Endothelial cell of umbilical vein (primary cell): ENCODE measurements around the gene METTL24. TPM values are rescaled to one million over a fixed set of nuclear protein-coding genes. Genes with fewer than 3 reads are reported as not detected.
"Not testable (repeated sequence)": the region's sequence is repeated elsewhere in the genome, so short reads cannot be mapped to it uniquely, and the experiment has no call there.

Experiments used
- BruUV-seq: library from RNA; stranded (reverse); fragments of 400-500 nt; replicated peaks from 2 replicates; lab custom pipeline; 2021; lab: Mats Ljungman, UMichigan
- CTCF ChIA-PET: fragments of 300-600, 350-600 bp; sonication (Branson Sonifier 250); formaldehyde crosslinking; loops from one replicate; lab custom pipeline; 2021; ENCODE audit warnings: antibody characterized with exemption, inconsistent platforms; lab: Charles Lee
- POLR2A ChIA-PET: fragments of 300-600, 350-600 bp; sonication (Branson Sonifier 250); formaldehyde crosslinking; loops from one replicate; lab custom pipeline; 2021; ENCODE audit warnings: antibody characterized with exemption, inconsistent platforms; lab: Charles Lee
- DNase-seq: peaks from one replicate; pipeline ENCODE4 v3.0.0-alpha.2; 2011; ENCODE audit warnings: low read depth, low spot score
- FAIRE-seq: peaks from 2 replicates; lab custom pipeline; 2011; peaks lifted over from hg19 to GRCh38; lab: Jason Lieb, UNC
- H2AFZ ChIP-seq: 2 replicates; pipeline ENCODE4 v1.6.0; 2012; ENCODE audit warnings: low read depth, low read length, control low read depth, inconsistent platforms
- H3K27ac ChIP-seq: 2 replicates; pipeline ENCODE4 v1.5.1; 2011; ENCODE audit warnings: low read depth, mild to moderate bottlenecking, control low read depth, low read length, moderate library complexity; ENCODE audit not compliant: insufficient read depth
- H3K27me3 ChIP-seq, 2 experiments: 2 replicates each; pipeline versions ENCODE4 v1.6.0 to v1.6.1; 2011; ENCODE audit warnings: low read length in 2 of 2, mixed read lengths in 1 of 2; ENCODE audit not compliant: control insufficient read depth in 2 of 2, insufficient read depth in 2 of 2
- H3K36me3 ChIP-seq, 2 experiments: 2 replicates in 1 of 2; 3 replicates in 1 of 2; pipeline ENCODE4 v1.5.1; 2011; ENCODE audit warnings: low read length in 2 of 2, mild to moderate bottlenecking in 1 of 2, moderate library complexity in 1 of 2; ENCODE audit not compliant: control insufficient read depth in 2 of 2, insufficient read depth in 2 of 2; ENCODE audit errors: extremely low read depth in 1 of 2
- H3K4me1 ChIP-seq: 3 replicates; pipeline ENCODE4 v1.5.1; 2011; ENCODE audit warnings: mild to moderate bottlenecking, low read length; ENCODE audit not compliant: control insufficient read depth, insufficient read depth; ENCODE audit errors: extremely low read depth
- H3K4me2 ChIP-seq: 2 replicates; pipeline ENCODE4 v1.6.1; 2011; ENCODE audit warnings: low read length, control low read depth, mixed read lengths; ENCODE audit not compliant: insufficient read depth
- H3K4me3 ChIP-seq, 3 experiments: fragments of 200-600 bp in 1 of 3; sonication (generic), shearing (Covaris generic) in 1 of 3; replicated peaks in 1 of 3; 2 replicates each; pipeline ENCODE4 v1.5.1; 2011 to 2016; ENCODE audit warnings: control low read depth in 3 of 3, low read length in 3 of 3, mild to moderate bottlenecking in 2 of 3, inconsistent platforms in 1 of 3, low read depth in 1 of 3, moderate library complexity in 1 of 3; ENCODE audit not compliant: insufficient read depth in 1 of 3
- H3K79me2 ChIP-seq: 2 replicates; pipeline ENCODE4 v1.6.0; 2012; ENCODE audit warnings: low read length, inconsistent platforms; ENCODE audit not compliant: control insufficient read depth, insufficient read depth
- H3K9ac ChIP-seq: replicated peaks from 2 replicates; pipeline ENCODE3; 2011; ENCODE audit warnings: low read length, control low read depth; ENCODE audit not compliant: insufficient read depth; ENCODE audit errors: extremely low read depth
- H3K9me1 ChIP-seq: replicated peaks from 3 replicates; pipeline ENCODE4 v1.6.0; 2011; ENCODE audit warnings: mild to moderate bottlenecking, low read length; ENCODE audit not compliant: control insufficient read depth, insufficient read depth; ENCODE audit errors: extremely low read depth
- H3K9me3 ChIP-seq: replicated peaks from 2 replicates; pipeline ENCODE4 v1.5.1; 2012; ENCODE audit warnings: low read length, inconsistent platforms; ENCODE audit not compliant: control insufficient read depth, insufficient read depth
- H4K20me1 ChIP-seq: replicated peaks from 2 replicates; pipeline ENCODE3; 2011; ENCODE audit warnings: mild to moderate bottlenecking, low read length; ENCODE audit not compliant: control insufficient read depth, insufficient read depth; ENCODE audit errors: extremely low read depth
- EZH2 ChIP-seq: IDR thresholded peaks from 2 replicates; pipeline ENCODE4 v1.6.1; 2012; ENCODE audit warnings: borderline replicate concordance, low read depth, mild to moderate bottlenecking, moderate library complexity, low read length, inconsistent platforms; ENCODE audit not compliant: severe bottlenecking
- MYC ChIP-seq: IDR thresholded peaks from one replicate; pipeline ENCODE4 v1.6.1; 2011; ENCODE audit warnings: mild to moderate bottlenecking, low read depth, low read length
- POLR2A ChIP-seq: IDR thresholded peaks from 2 replicates; pipeline ENCODE4 v1.6.1; 2012; ENCODE audit warnings: low read depth, mild to moderate bottlenecking, control low read depth, low read length
- POLR2AphosphoS5 ChIP-seq: IDR thresholded peaks from 2 replicates; pipeline ENCODE4 v1.6.1; 2012; ENCODE audit warnings: low read depth, mild to moderate bottlenecking, control low read depth, low read length, moderate library complexity; ENCODE audit not compliant: insufficient read depth
- dilution Hi-C: fragments of 300-500 bp; cut with MboI; formaldehyde crosslinking; loops from one replicate; pipeline ENCODE4 v1.15.0; 2019; ENCODE audit warnings: low sequenced_read_pairs; ENCODE audit not compliant: extremely low pct_ligation_motif_present
- intact Hi-C: fragments of 100-400 bp; cut with micrococcal nuclease; formaldehyde crosslinking; loops from one replicate; pipeline ENCODE4 v1.10.0; 2022
- polyA plus RNA-seq, 4 experiments: library from polyadenylated mRNA; depleted of rRNA in 3 of 4; stranded (reverse) in 3 of 4; unstranded in 1 of 4; fragments of >200 nt; gene quantifications; 2 replicates each; pipeline versions ENCODE4 v1.2.1 to v1.2.3, GENCODE V29; 2011 to 2012; ENCODE audit warnings: missing spikeins in 1 of 4
- total RNA-seq: library from RNA; stranded (reverse); gene quantifications from 2 replicates; pipeline ENCODE4 v1.2.3, GENCODE V29; 2021
- TF ChIP-seq, protein P1 (sequence below), 2 donors: IDR thresholded peaks; 1 replicate in 1 of 2; 2 replicates in 1 of 2; pipeline ENCODE4 v1.5.1; 2011; ENCODE audit warnings: low read length in 2 of 2, mild to moderate bottlenecking in 2 of 2, moderate library complexity in 2 of 2, control low read depth in 1 of 2, inconsistent platforms in 1 of 2, low read depth in 1 of 2; ENCODE audit not compliant: insufficient read depth in 1 of 2; ENCODE audit errors: extremely low read depth in 1 of 2

METTL24 gene
- total and polyA plus RNA-seq, 2 donors (not counting 3 experiments of a cell fraction or from before 2014, with no cell fraction given): not detected

DNA sequence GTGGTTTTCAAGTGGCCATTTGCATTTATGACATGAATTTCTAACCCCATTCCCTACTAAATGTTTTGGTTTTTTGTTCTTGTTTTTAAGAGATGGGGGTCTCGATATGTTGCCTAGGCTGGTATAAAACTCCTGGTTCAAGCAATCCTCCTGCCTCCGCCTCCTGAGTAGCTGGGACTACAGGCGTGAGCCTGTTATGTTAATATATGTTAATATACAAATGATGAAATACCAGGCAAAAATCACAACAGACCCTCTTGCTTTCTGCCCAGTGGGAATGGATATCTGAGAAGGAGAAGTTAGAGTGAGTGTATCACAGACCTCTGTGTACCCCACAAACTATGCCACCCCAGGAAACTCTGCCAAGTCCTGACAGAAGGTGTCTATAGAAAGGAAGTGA is 111.8 kb downstream of the METTL24 start:
- Histone ChIP-seq H2AFZ (no peak overlapping the region), H3K4me2 (no peak overlapping the region), H3K27ac (no peak overlapping the region), H3K27me3 (no peaks in the 10 kb centered on the region), H4K20me1 (no peaks in the 10 kb centered on the region), H3K9me1 (no peaks in the 10 kb centered on the region), H3K9me3 (no peaks in the 10 kb centered on the region), H3K9ac (no peak overlapping the region), H3K4me1 (no peaks in the 10 kb centered on the region), H3K79me2 (no peaks in the 10 kb centered on the region), H3K36me3 (no peaks in the 10 kb centered on the region), H3K4me3 (no peak overlapping the region)
- DNase-seq: no peak
- TF ChIP-seq POLR2AphosphoS5 (no peak), POLR2A (no peak), MYC (no peak), EZH2 (no peak)
- TF ChIP-seq, protein P1, sequence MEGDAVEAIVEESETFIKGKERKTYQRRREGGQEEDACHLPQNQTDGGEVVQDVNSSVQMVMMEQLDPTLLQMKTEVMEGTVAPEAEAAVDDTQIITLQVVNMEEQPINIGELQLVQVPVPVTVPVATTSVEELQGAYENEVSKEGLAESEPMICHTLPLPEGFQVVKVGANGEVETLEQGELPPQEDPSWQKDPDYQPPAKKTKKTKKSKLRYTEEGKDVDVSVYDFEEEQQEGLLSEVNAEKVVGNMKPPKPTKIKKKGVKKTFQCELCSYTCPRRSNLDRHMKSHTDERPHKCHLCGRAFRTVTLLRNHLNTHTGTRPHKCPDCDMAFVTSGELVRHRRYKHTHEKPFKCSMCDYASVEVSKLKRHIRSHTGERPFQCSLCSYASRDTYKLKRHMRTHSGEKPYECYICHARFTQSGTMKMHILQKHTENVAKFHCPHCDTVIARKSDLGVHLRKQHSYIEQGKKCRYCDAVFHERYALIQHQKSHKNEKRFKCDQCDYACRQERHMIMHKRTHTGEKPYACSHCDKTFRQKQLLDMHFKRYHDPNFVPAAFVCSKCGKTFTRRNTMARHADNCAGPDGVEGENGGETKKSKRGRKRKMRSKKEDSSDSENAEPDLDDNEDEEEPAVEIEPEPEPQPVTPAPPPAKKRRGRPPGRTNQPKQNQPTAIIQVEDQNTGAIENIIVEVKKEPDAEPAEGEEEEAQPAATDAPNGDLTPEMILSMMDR (IDR thresholded peaks at IDR 0.05; ENCODE audit: extremely low read depth in 1 of 2, insufficient read depth in 1 of 2, low read depth in 1 of 2, low read length in 2 of 2): no peak
- dilution Hi-C loops: no loop called here
- FAIRE-seq: no peak
- ChIA-PET POLR2A (no interaction called here), CTCF (interaction anchor here (0.5 to 1.0 kb wide), 3 partner anchors 9 to 437 kb away, joined by 3 read pairs; no protein-coding TSS in a partner anchor)
- intact Hi-C loops: no loop called here
- BruUV-seq: no TSS peak

DNA sequence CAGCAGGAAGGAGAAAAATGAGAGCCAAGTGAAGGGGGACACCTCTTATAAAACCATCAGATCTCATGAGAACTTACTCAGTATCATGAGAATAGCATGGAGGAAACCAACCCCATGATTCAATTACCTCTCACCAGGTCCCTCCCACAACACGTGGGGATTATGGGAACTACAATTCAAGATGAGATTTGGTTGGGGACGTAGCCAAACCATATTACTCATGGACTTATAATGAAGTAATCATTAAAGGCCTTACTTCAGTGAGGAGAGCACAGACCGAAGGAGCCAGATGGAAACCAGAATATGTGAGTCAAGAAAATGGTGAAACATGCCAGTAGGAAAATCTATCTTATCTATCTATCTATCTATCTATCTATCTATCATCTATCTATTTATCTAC is 113.5 kb downstream of the METTL24 start:
- H3K9ac ChIP-seq, H3K27me3 ChIP-seq, BruUV-seq, CTCF ChIA-PET, POLR2A ChIA-PET, H3K79me2 ChIP-seq, H2AFZ ChIP-seq, H3K4me2 ChIP-seq, DNase-seq, dilution Hi-C loops, FAIRE-seq, H3K27ac ChIP-seq, H3K9me3 ChIP-seq, H3K9me1 ChIP-seq, intact Hi-C loops, H3K36me3 ChIP-seq, H4K20me1 ChIP-seq, H3K4me3 ChIP-seq, H3K4me1 ChIP-seq: not testable (repeated sequence)
